Neural cell (in vitro differentiated cells): ENCODE results near the gene ANO8. TPM values are rescaled to one million over a fixed set of nuclear protein-coding genes. Genes with fewer than 3 reads are reported as not detected.

Experiments
- H2AFZ ChIP-seq: fragments of 200-600, 300-800 bp; sonication (generic), shearing (Covaris generic); 2 replicates; pipeline ENCODE4 v1.6.0; 2014; ENCODE audit warnings: low read depth, mild to moderate bottlenecking, antibody characterized with exemption, low read length, moderate library complexity
- H3F3A ChIP-seq: fragments of 200-600 bp; shearing (Covaris generic); 2 replicates; pipeline ENCODE4 v1.6.1; 2016; ENCODE audit warnings: mild to moderate bottlenecking, moderate library complexity, mixed read lengths, antibody characterized with exemption, low read length; ENCODE audit not compliant: insufficient read depth, poor library complexity, severe bottlenecking
- H3K27ac ChIP-seq: fragments of 200-600, 300-800 bp; sonication (generic), shearing (Covaris generic); 2 replicates; pipeline ENCODE4 v1.5.1; 2014; ENCODE audit warnings: mild to moderate bottlenecking, low read length, moderate library complexity
- H3K27me3 ChIP-seq: fragments of 300-800, 200-600 bp; sonication (generic), shearing (Covaris generic); 2 replicates; pipeline ENCODE4 v1.6.0; 2014; ENCODE audit warnings: mild to moderate bottlenecking, low read depth, low read length, moderate library complexity; ENCODE audit not compliant: insufficient read depth
- H3K36me3 ChIP-seq: fragments of 300-800, 200-600 bp; sonication (generic), shearing (Covaris generic); 2 replicates; pipeline ENCODE4 v1.5.1; 2014; ENCODE audit warnings: mild to moderate bottlenecking, antibody characterized with exemption, low read length, moderate library complexity; ENCODE audit not compliant: insufficient read depth
- H3K4me2 ChIP-seq: fragments of 300-800, 200-600 bp; sonication (generic), shearing (Covaris generic); 2 replicates; pipeline ENCODE4 v1.6.0; 2014; ENCODE audit warnings: mild to moderate bottlenecking, low read length
- H3K4me3 ChIP-seq: fragments of 300-800, 200-600 bp; sonication (generic), shearing (Covaris generic); 2 replicates; pipeline ENCODE4 v1.5.1; 2014; ENCODE audit warnings: mild to moderate bottlenecking, low read length, moderate library complexity
- H3K79me2 ChIP-seq: fragments of 200-600 bp; shearing (Covaris generic); replicated peaks from 2 replicates; pipeline ENCODE4 v1.6.0; 2014; ENCODE audit warnings: mild to moderate bottlenecking, low read length, moderate library complexity; ENCODE audit not compliant: insufficient read depth
- H3K9ac ChIP-seq: fragments of 300-800, 200-600 bp; sonication (generic), shearing (Covaris generic); 2 replicates; pipeline ENCODE4 v1.6.1; 2016; ENCODE audit warnings: mild to moderate bottlenecking, low read length, mixed read lengths
- H3K9me2 ChIP-seq: fragments of 200-600 bp; shearing (Covaris generic); 2 replicates; pipeline ENCODE4 v1.6.1; 2016; ENCODE audit warnings: mild to moderate bottlenecking, low read length, mixed read lengths; ENCODE audit not compliant: insufficient read depth
- H3K9me3 ChIP-seq: fragments of 200-600, 300-800 bp; sonication (generic), shearing (Covaris generic); 2 replicates; pipeline ENCODE4 v1.6.1; 2016; ENCODE audit warnings: mild to moderate bottlenecking, mixed run types, low read length, moderate library complexity, mixed read lengths
- H4K20me1 ChIP-seq: fragments of 200-600 bp; shearing (Covaris generic); 2 replicates; pipeline ENCODE4 v1.6.1; 2016; ENCODE audit warnings: mild to moderate bottlenecking, mixed run types; ENCODE audit not compliant: insufficient read depth
- CTCF ChIP-seq: fragments of 450-650 bp; IDR thresholded peaks from 2 replicates; pipeline ENCODE4 v1.5.1; 2014; ENCODE audit warnings: antibody characterized with exemption, mild to moderate bottlenecking, moderate library complexity; ENCODE audit not compliant: poor library complexity, severe bottlenecking
- EP300 ChIP-seq: fragments of 450-650 bp; conservative IDR thresholded peaks from 2 replicates; pipeline ENCODE4 v1.6.1; 2014; ENCODE audit warnings: antibody characterized with exemption, mild to moderate bottlenecking, moderate library complexity; ENCODE audit not compliant: poor library complexity, severe bottlenecking
- EZH2 ChIP-seq: fragments of 200-600, 300-800 bp; shearing (Covaris generic), sonication (generic); IDR thresholded peaks from 2 replicates; pipeline ENCODE4 v1.6.1; 2014; ENCODE audit warnings: antibody characterized with exemption, low read length, borderline replicate concordance, mild to moderate bottlenecking; ENCODE audit not compliant: insufficient read depth, poor library complexity, severe bottlenecking
- MXI1 ChIP-seq: fragments of 450-650 bp; conservative IDR thresholded peaks from 2 replicates; pipeline ENCODE4 v1.6.1; 2014; ENCODE audit warnings: antibody characterized with exemption, mild to moderate bottlenecking; ENCODE audit not compliant: poor library complexity, severe bottlenecking
- POLR2AphosphoS5 ChIP-seq: IDR thresholded peaks from 2 replicates; pipeline ENCODE4 v1.6.1; 2012
- RAD21 ChIP-seq: fragments of 450-650 bp; conservative IDR thresholded peaks from 2 replicates; pipeline ENCODE4 v1.6.1; 2014; ENCODE audit warnings: antibody characterized with exemption, mild to moderate bottlenecking, moderate library complexity
- REST ChIP-seq: IDR thresholded peaks from 2 replicates; pipeline ENCODE4 v1.6.1; 2012; ENCODE audit warnings: borderline replicate concordance
- SMC3 ChIP-seq: fragments of 450-650 bp; conservative IDR thresholded peaks from 2 replicates; pipeline ENCODE4 v1.6.1; 2014; ENCODE audit warnings: antibody characterized with exemption, mild to moderate bottlenecking, moderate library complexity; ENCODE audit not compliant: poor library complexity
- TAF1 ChIP-seq: IDR thresholded peaks from 2 replicates; pipeline ENCODE4 v1.6.1; 2012; ENCODE audit warnings: low read depth
- polyA plus RNA-seq: library from polyadenylated mRNA; depleted of rRNA; stranded (reverse); fragments of >200 nt; gene quantifications from 2 replicates; pipeline ENCODE4 v1.2.3, GENCODE V29; 2014

ANO8 gene
- polyA plus RNA-seq, 1 donor from 2014 or later: 51.3 TPM

- no peak overlapping the region for H3K4me3 ChIP-seq
- H3K9ac ChIP-seq: no peak overlapping the region
- no peak overlapping the region for H2AFZ ChIP-seq
- H3K79me2 ChIP-seq: peaks cover 1% of the 10 kb centered on the region
- TF ChIP-seq RAD21: no peak
- TF ChIP-seq TAF1: no peak
- no peak for TF ChIP-seq REST
- no peak for TF ChIP-seq POLR2AphosphoS5
- no peak for TF ChIP-seq MXI1
- TF ChIP-seq EZH2: no peak
- no peak for TF ChIP-seq EP300
- no peak for TF ChIP-seq SMC3
- no peak for TF ChIP-seq CTCF
- H3K9me3 ChIP-seq: no peaks in the 10 kb centered on the region
- no peaks in the 10 kb centered on the region for H3K9me2 ChIP-seq
- no peak overlapping the region for H3K4me2 ChIP-seq
- no peaks in the 10 kb centered on the region for H3K27me3 ChIP-seq
- H3K27ac ChIP-seq: no peak overlapping the region
- H3K36me3 ChIP-seq: no peaks in the 10 kb centered on the region
- no peaks in the 10 kb centered on the region for H3F3A ChIP-seq
- no peaks in the 10 kb centered on the region for H4K20me1 ChIP-seq
These were observed 5.9 kb downstream of the ANO8 start for GRCh38 chr19:17328517-17329365.

GRCh38 chr19:17327654-17328516, 6.8 kb downstream of the ANO8 start:
- no peak overlapping the region for H3K4me3 ChIP-seq
- H3K9me3 ChIP-seq: no peaks in the 10 kb centered on the region
- H3F3A ChIP-seq: no peaks in the 10 kb centered on the region
- no peaks in the 10 kb centered on the region for H3K79me2 ChIP-seq
- H2AFZ ChIP-seq: no peak overlapping the region
- no peaks in the 10 kb centered on the region for H3K27me3 ChIP-seq
- no peak overlapping the region for H3K4me2 ChIP-seq
- TF ChIP-seq MXI1: no peak
- TF ChIP-seq EP300: no peak
- no peak for TF ChIP-seq REST
- TF ChIP-seq SMC3: no peak
- no peak for TF ChIP-seq TAF1
- TF ChIP-seq EZH2: no peak
- no peak for TF ChIP-seq RAD21
- no peak for TF ChIP-seq POLR2AphosphoS5
- no peak for TF ChIP-seq CTCF
- H3K9ac ChIP-seq: no peak overlapping the region
- no peaks in the 10 kb centered on the region for H3K36me3 ChIP-seq
- no peaks in the 10 kb centered on the region for H4K20me1 ChIP-seq
- H3K9me2 ChIP-seq: no peaks in the 10 kb centered on the region
- no peak overlapping the region for H3K27ac ChIP-seq
